Sigmoid colon (tissue), 4 donors: ENCODE results near the gene ABHD16A.

Experiments used
- CTCF ChIP-seq, 4 experiments: fragments of 450-650 bp in 3 of 4; fragments of 200-600 bp in 1 of 4; IDR thresholded peaks; one replicate each; pipeline ENCODE4 v1.5.1; 2016 to 2019; ENCODE audit warnings: antibody characterized with exemption in 4 of 4, mild to moderate bottlenecking in 3 of 4, moderate library complexity in 2 of 4
- EP300 ChIP-seq, 4 donors: sonication (generic); formaldehyde crosslinking; IDR thresholded peaks; one replicate each; pipeline ENCODE4 v1.6.1; 2017; ENCODE audit warnings: antibody characterized with exemption in 4 of 4
- POLR2A ChIP-seq, 2 donors: fragments of 450-650 bp; IDR thresholded peaks; one replicate each; pipeline ENCODE4 v1.6.1; 2016; ENCODE audit warnings: antibody characterized with exemption in 2 of 2, mild to moderate bottlenecking in 2 of 2, moderate library complexity in 2 of 2
- POLR2AphosphoS5 ChIP-seq, 4 donors: sonication (generic); formaldehyde crosslinking; IDR thresholded peaks; one replicate each; pipeline ENCODE4 v1.6.1; 2017; ENCODE audit warnings: antibody characterized with exemption in 4 of 4

DNA sequence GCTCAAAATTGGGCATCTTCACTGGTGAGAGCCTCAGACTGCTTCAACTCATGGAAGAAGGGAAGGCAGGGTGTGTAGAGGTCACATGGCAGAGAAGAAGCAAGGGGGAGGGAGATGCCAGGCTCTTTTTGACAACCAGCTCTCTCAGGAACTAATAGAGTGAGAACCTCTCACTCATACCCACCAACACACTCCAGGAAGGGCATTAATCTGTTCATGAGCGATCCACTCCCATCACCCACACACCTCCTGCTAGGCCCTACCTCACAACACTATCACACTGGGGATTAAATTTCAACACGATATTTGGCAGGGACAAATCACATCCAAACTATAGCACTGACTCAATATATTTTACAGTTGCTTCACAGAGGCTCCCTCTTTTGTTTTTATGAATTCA is 38.7 kb upstream of the ABHD16A start:
- TF ChIP-seq POLR2A (IDR thresholded peaks at IDR 0.05) (no peak), CTCF (IDR thresholded peaks at IDR 0.05) (no peak), POLR2AphosphoS5 (IDR thresholded peaks at IDR 0.05) (no peak), EP300 (IDR thresholded peaks at IDR 0.05) (no peak)
